HEK293 (cell line): ENCODE data around the gene SCAF4.
"Not testable (repeated sequence)": the region's sequence is repeated elsewhere in the genome, so short reads cannot be mapped to it uniquely, and the experiment has no call there.

Experiments used
- CTCF ChIA-PET: fragments of 350-600 bp; formaldehyde crosslinking; extraction: SDS; loops from one replicate; lab custom pipeline; 2021; ENCODE audit warnings: antibody characterized with exemption; lab: Yijun Ruan, JAX
- POLR2A ChIA-PET: fragments of 300-600 bp; formaldehyde crosslinking; extraction: SDS; loops from one replicate; lab custom pipeline; 2020; ENCODE audit warnings: antibody characterized with exemption, inconsistent platforms; lab: Yijun Ruan, JAX
- H3K27ac ChIP-seq: fragments of 200-500 bp; sonication (Bioruptor generic); 2 replicates; pipeline ENCODE4 v1.5.1; 2014; ENCODE audit warnings: low read depth, low read length, control low read depth, inconsistent platforms; ENCODE audit errors: extremely low read depth
- H3K36me3 ChIP-seq, 2 experiments: fragments of 200-500 bp in 1 of 2; sonication (Bioruptor generic) in 1 of 2; 1 replicate in 1 of 2; 2 replicates in 1 of 2; pipeline ENCODE4 v1.5.1; 2014 to 2017; ENCODE audit warnings: inconsistent platforms in 2 of 2, low read length in 2 of 2; ENCODE audit not compliant: control insufficient read depth in 2 of 2, insufficient read depth in 1 of 2
- H3K4me1 ChIP-seq: fragments of 200-500 bp; sonication (Bioruptor generic); 2 replicates; pipeline ENCODE4 v1.5.1; 2014; ENCODE audit warnings: mild to moderate bottlenecking, low read length, inconsistent platforms; ENCODE audit not compliant: control insufficient read depth, insufficient read depth
- H3K4me3 ChIP-seq: 2 replicates; pipeline ENCODE4 v1.5.1; 2011; ENCODE audit warnings: low read depth, mild to moderate bottlenecking, control low read depth, low read length, moderate library complexity
- H3K9me3 ChIP-seq: fragments of 200-500 bp; sonication (Bioruptor generic); 2 replicates; pipeline ENCODE4 v1.5.1; 2014; ENCODE audit warnings: low read depth, low read length, inconsistent platforms; ENCODE audit not compliant: control insufficient read depth, insufficient read depth
- GLI2 ChIP-seq: fragments of 450-650 bp; formaldehyde crosslinking; IDR thresholded peaks from 2 replicates; pipeline ENCODE4; 2017; ENCODE audit warnings: missing biosample characterization, missing genetic modification characterization, low read depth, borderline replicate concordance
- OVOL3 ChIP-seq: fragments of 450-650 bp; formaldehyde crosslinking; IDR thresholded peaks from 2 replicates; pipeline ENCODE4 v1.5.1; 2016; ENCODE audit warnings: missing biosample characterization, missing genetic modification characterization
- PRDM1 ChIP-seq: fragments of 450-650 bp; formaldehyde crosslinking; IDR thresholded peaks from 2 replicates; pipeline ENCODE4; 2016; ENCODE audit warnings: missing biosample characterization, missing genetic modification characterization
- SCRT2 ChIP-seq: fragments of 450-650 bp; formaldehyde crosslinking; IDR thresholded peaks from 2 replicates; pipeline ENCODE4 v1.5.1; 2016; ENCODE audit warnings: missing biosample characterization, missing genetic modification characterization
- SP3 ChIP-seq: fragments of 450-650 bp; formaldehyde crosslinking; IDR thresholded peaks from 2 replicates; pipeline ENCODE4 v1.5.1; 2016; ENCODE audit warnings: missing biosample characterization, missing genetic modification characterization
- ZBTB17 ChIP-seq: fragments of 450-650 bp; formaldehyde crosslinking; IDR thresholded peaks from 2 replicates; pipeline ENCODE4 v1.5.1; 2016; ENCODE audit warnings: missing biosample characterization, missing genetic modification characterization
- ZBTB49 ChIP-seq: fragments of 450-650 bp; formaldehyde crosslinking; IDR thresholded peaks from 2 replicates; pipeline ENCODE4 v1.5.1; 2016; ENCODE audit warnings: missing biosample characterization, missing genetic modification characterization, low read depth
- ZNF155 ChIP-seq: fragments of 450-650 bp; formaldehyde crosslinking; IDR thresholded peaks from 2 replicates; pipeline ENCODE4 v1.5.1; 2016; ENCODE audit warnings: missing biosample characterization, missing genetic modification characterization
- ZNF184 ChIP-seq: fragments of 450-650 bp; IDR thresholded peaks from 2 replicates; pipeline ENCODE4 v1.5.1; 2018; ENCODE audit warnings: missing biosample characterization, mild to moderate bottlenecking, missing genetic modification characterization
- ZNF366 ChIP-seq: fragments of 450-650 bp; formaldehyde crosslinking; conservative IDR thresholded peaks from 2 replicates; pipeline ENCODE4 v1.5.1; 2016; ENCODE audit warnings: missing biosample characterization, missing genetic modification characterization
- ZNF391 ChIP-seq: fragments of 450-650 bp; formaldehyde crosslinking; IDR thresholded peaks from 2 replicates; pipeline ENCODE4 v1.5.1; 2016; ENCODE audit warnings: low read depth, missing biosample characterization, missing genetic modification characterization, borderline replicate concordance
- ZNF398 ChIP-seq: fragments of 450-650 bp; formaldehyde crosslinking; IDR thresholded peaks from 2 replicates; pipeline ENCODE4 v1.5.1; 2017; ENCODE audit warnings: missing biosample characterization, missing genetic modification characterization
- ZNF596 ChIP-seq: fragments of 450-650 bp; IDR thresholded peaks from 2 replicates; pipeline ENCODE4 v1.5.0; 2018; ENCODE audit warnings: missing biosample characterization, mild to moderate bottlenecking, missing genetic modification characterization, moderate library complexity
- ZNF624 ChIP-seq: fragments of 450-650 bp; formaldehyde crosslinking; IDR thresholded peaks from 2 replicates; pipeline ENCODE4 v1.5.1; 2017; ENCODE audit warnings: missing biosample characterization, missing genetic modification characterization
- ZNF768 ChIP-seq: fragments of 450-650 bp; formaldehyde crosslinking; IDR thresholded peaks from 2 replicates; pipeline ENCODE4 v1.5.1; 2018; ENCODE audit warnings: missing biosample characterization, mild to moderate bottlenecking, missing genetic modification characterization
- ZNF843 ChIP-seq: fragments of 450-650 bp; formaldehyde crosslinking; IDR thresholded peaks from 2 replicates; pipeline ENCODE4 v1.5.1; 2016; ENCODE audit warnings: missing biosample characterization, missing genetic modification characterization
- ZSCAN18 ChIP-seq: fragments of 450-650 bp; formaldehyde crosslinking; IDR thresholded peaks from 2 replicates; pipeline ENCODE4 v1.5.1; 2016; ENCODE audit warnings: missing biosample characterization, missing genetic modification characterization
- TF ChIP-seq, protein P1 (sequence below): fragments of 450-650 bp; formaldehyde crosslinking; IDR thresholded peaks from 2 replicates; pipeline ENCODE4 v1.5.1; 2016; ENCODE audit warnings: missing biosample characterization, missing genetic modification characterization, borderline replicate concordance

Gene SCAF4

DNA sequence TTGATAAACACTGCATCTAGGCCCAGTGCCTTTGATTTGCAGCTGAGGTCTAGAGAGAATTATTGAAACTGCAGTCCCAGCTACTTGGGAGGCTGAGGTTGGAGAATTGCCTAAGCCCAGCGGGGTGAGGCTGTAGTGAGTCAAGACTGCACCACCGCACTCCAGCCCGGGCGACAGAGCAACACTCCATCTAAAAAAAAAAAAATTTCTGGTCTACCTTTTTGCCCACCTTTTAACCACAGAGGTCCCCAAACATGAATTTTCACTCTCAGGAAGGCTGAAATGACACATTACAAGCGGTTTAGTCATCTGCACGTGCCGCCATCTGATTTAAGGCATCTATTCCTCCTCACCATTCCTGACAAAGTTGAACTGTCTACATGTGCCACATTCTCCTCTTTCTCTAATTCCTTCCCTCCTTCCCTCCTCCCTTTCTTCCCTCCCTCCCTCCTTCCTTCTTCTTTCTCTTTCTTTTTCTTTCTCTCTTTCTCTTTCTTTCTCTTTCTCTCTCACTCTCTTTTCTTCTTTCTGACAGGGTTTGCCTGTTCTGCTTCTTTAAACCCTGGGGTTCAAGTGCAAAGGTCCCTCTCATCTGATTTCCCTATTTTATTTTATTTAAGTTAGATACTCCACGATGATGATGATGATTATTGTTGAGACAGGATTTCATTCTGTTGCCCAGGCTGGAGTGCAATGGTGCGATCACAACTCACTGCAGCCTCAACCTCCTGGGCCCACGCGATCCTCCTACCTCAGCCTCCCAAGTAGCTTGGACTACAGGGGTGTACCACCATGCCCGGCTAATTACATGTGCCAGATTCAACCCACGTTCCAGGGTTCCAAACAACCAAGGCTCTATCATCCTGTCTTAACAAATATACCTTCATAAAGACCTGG, 75.5 kb downstream of the SCAF4 start:
- peaks cover under 1 to 3% of the 10 kb centered on the region in 2 experiments; a peak in 2 of 3 replicates for H3K36me3 ChIP-seq
- no peak overlapping the region for H3K27ac ChIP-seq
- ChIA-PET CTCF (interaction anchor here (0.6 kb wide), 1 partner anchor 39 kb away, joined by 3 read pairs; no protein-coding TSS in a partner anchor), POLR2A (no interaction called here)
- no peaks in the 10 kb centered on the region for H3K9me3 ChIP-seq
- TF ChIP-seq SP3 (tag by site-specific recombination) (no peak), PRDM1 (tag by site-specific recombination) (peak; percentile 86), ZNF398 (tag by site-specific recombination) (no peak), ZNF366 (tag by site-specific recombination) (peak; percentile 92)
- 0 out of 2 replicates have a peak, but pooled peaks cover 2% of the 10 kb centered on the region for H3K4me1 ChIP-seq
- no peak overlapping the region for H3K4me3 ChIP-seq

DNA sequence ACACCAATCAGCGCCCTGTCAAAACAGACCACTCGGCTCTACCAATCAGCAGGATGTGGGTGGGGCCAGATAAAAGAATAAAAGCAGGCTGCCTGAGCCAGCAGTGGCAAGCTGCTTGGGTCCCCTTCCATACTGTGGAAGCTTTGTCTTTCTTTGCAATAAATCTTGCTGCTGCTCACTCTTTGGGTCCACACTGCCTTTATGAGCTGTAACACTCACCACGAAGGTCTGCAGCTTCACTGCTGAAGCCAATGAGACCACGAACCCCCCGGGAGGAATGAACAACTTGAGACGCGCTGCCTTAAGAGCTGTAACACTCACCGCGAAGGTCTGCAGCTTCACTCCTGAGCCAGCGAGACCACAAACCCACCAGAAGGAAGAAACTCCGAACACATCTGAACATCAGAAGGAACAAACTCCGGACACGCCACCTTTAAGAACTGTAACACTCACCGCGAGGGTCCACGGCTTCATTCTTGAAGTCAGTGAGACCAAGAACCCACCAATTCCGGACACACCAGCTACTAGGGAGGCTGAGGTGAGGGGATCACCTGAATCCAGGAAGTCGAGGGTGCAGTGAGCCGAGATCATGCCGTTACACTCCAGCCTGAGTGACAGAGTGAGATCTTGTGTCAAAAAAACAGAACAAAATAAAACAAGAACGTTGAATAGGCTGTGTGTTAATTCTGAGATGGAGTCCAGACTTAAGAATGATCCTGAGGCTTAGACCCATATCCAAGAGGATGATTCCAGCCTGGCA, 76.9 kb downstream of the SCAF4 start:
- H3K4me1 ChIP-seq, H3K27ac ChIP-seq, H3K36me3 ChIP-seq, CTCF ChIA-PET, POLR2A ChIA-PET, H3K4me3 ChIP-seq, H3K9me3 ChIP-seq: not testable (repeated sequence)

- H3K4me1 ChIP-seq: no peaks in the 10 kb centered on the region
- CTCF ChIA-PET: no interaction called here
- no peaks in the 10 kb centered on the region for H3K36me3 ChIP-seq
- no peak overlapping the region for H3K27ac ChIP-seq
- H3K9me3 ChIP-seq: no peaks in the 10 kb centered on the region
- no peak overlapping the region for H3K4me3 ChIP-seq
- POLR2A ChIA-PET: no interaction called here
- TF ChIP-seq ZNF624 (tag by site-specific recombination): no peak
- TF ChIP-seq, protein P1, sequence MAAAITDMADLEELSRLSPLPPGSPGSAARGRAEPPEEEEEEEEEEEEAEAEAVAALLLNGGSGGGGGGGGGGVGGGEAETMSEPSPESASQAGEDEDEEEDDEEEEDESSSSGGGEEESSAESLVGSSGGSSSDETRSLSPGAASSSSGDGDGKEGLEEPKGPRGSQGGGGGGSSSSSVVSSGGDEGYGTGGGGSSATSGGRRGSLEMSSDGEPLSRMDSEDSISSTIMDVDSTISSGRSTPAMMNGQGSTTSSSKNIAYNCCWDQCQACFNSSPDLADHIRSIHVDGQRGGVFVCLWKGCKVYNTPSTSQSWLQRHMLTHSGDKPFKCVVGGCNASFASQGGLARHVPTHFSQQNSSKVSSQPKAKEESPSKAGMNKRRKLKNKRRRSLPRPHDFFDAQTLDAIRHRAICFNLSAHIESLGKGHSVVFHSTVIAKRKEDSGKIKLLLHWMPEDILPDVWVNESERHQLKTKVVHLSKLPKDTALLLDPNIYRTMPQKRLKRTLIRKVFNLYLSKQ (tag by site-specific recombination): no peak
- no peak for TF ChIP-seq ZNF184 (tag by site-specific recombination)
- no peak for TF ChIP-seq ZBTB49 (tag by site-specific recombination)
- no peak for TF ChIP-seq SCRT2 (tag by site-specific recombination)
- TF ChIP-seq ZBTB17 (tag by site-specific recombination): no peak
- TF ChIP-seq ZNF768: no peak
- no peak for TF ChIP-seq ZNF596 (tag by site-specific recombination)
- TF ChIP-seq ZNF391 (tag by site-specific recombination): no peak
- no peak for TF ChIP-seq OVOL3 (tag by site-specific recombination)
- no peak for TF ChIP-seq ZSCAN18
- TF ChIP-seq ZNF843 (tag by site-specific recombination): no peak
- TF ChIP-seq GLI2 (tag by site-specific recombination): no peak
- no peak for TF ChIP-seq ZNF155 (tag by site-specific recombination)
Observed at GRCh38 chr21:31654340-31654739, 77.6 kb downstream of the SCAF4 start.

DNA sequence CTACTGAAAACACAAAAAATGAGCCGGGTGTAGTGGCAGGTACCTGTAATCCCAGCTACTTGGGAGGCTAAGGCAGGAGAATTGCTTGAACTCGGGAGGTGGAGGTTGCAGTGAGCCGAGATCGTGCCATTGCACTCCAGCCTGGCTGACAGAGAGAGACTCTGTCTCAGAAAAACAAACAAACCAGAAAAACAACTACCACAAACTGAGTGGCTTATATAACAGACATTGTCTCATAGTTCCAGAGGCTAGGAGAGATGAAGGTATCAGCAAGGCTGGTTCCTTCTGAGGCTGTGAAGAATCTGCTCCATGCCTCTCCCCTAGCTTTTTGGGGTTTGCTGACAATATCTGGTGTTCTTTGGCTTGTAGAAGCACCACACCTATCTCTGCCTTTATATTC, 80.4 kb downstream of the SCAF4 start:
- H3K27ac ChIP-seq, H3K4me3 ChIP-seq, H3K4me1 ChIP-seq, H3K9me3 ChIP-seq, H3K36me3 ChIP-seq, POLR2A ChIA-PET: not testable (repeated sequence)
- CTCF ChIA-PET: interaction anchor here (0.7 kb wide), 1 partner anchor 327 kb away, joined by 3 read pairs; no protein-coding TSS in a partner anchor
